T-helper 1 cell treated with Interleukin-12 subunit alpha and Interleukin-12 subunit beta and Interleukin-4 antibody, amounts not matched to agents 30 μg/mL and 1 μg/mL, for 36 hours (primary cell): ENCODE measurements around the gene KIF5C.

Experiments used
- H3K27ac Mint-ChIP-seq: one replicate; pipeline ENCODE4 v1.8.0; 2021; ENCODE audit warnings: mild to moderate bottlenecking, mixed read lengths
- H3K27me3 Mint-ChIP-seq: one replicate; pipeline ENCODE4 v1.8.0; 2021; ENCODE audit warnings: low read depth, mixed read lengths
- H3K36me3 Mint-ChIP-seq: one replicate; pipeline ENCODE4 v1.8.0; 2021; ENCODE audit warnings: low read depth, mixed read lengths
- H3K4me1 Mint-ChIP-seq: one replicate; pipeline ENCODE4 v1.8.0; 2021; ENCODE audit warnings: low read depth, mixed read lengths
- H3K4me3 Mint-ChIP-seq: one replicate; pipeline ENCODE4 v1.8.0; 2021; ENCODE audit warnings: mild to moderate bottlenecking, moderate library complexity, mixed read lengths
- H3K9me3 Mint-ChIP-seq: one replicate; pipeline ENCODE4 v1.8.0; 2021; ENCODE audit warnings: mixed read lengths

KIF5C gene

DNA sequence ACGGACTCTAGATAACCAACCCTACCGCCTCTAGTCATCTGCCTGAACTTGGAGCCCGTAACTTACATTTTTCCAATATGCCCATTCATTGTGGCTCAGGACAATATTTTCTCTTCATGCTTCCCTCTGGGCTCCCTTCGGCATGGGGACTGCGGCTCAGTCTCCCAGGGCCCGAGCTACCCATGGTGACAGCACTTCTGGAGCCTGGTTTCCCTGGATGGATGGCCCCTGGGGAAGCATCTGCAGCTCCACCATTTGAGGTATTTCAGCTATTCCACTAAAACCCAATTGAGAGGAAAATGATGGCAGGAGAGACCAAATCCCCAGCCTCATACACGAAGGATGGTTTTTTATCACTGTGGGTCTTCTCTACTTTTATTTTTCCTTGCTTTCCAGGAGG is 74.3 kb downstream of the KIF5C start:
- peaks cover 19% of the 10 kb centered on the region for H3K36me3 Mint-ChIP-seq
- no peak overlapping the region for H3K27ac Mint-ChIP-seq
- no peaks in the 10 kb centered on the region for H3K4me1 Mint-ChIP-seq
- H3K27me3 Mint-ChIP-seq: no peaks in the 10 kb centered on the region
- H3K4me3 Mint-ChIP-seq: no peak overlapping the region
- peaks cover 4% of the 10 kb centered on the region for H3K9me3 Mint-ChIP-seq

- no peak overlapping the region for H3K27ac Mint-ChIP-seq
- no peaks in the 10 kb centered on the region for H3K4me1 Mint-ChIP-seq
- H3K27me3 Mint-ChIP-seq: no peaks in the 10 kb centered on the region
- H3K36me3 Mint-ChIP-seq: peaks cover 16% of the 10 kb centered on the region
- H3K4me3 Mint-ChIP-seq: no peak overlapping the region
- H3K9me3 Mint-ChIP-seq: no peaks in the 10 kb centered on the region
Measured at GRCh38 chr2:148952621-148953020, 77.6 kb downstream of the KIF5C start.

- Mint-ChIP-seq H3K27me3 (no peaks in the 10 kb centered on the region), H3K27ac (no peak overlapping the region), H3K4me3 (no peak overlapping the region), H3K4me1 (no peaks in the 10 kb centered on the region), H3K9me3 (no peaks in the 10 kb centered on the region), H3K36me3 (peaks cover 14% of the 10 kb centered on the region)
Measured at GRCh38 chr2:148953426-148953825, 78.4 kb downstream of the KIF5C start.

GRCh38 chr2:148954536-148954935 is 79.5 kb downstream of the KIF5C start:
- no peak overlapping the region for H3K27ac Mint-ChIP-seq
- H3K36me3 Mint-ChIP-seq: peaks cover 14% of the 10 kb centered on the region
- no peak overlapping the region for H3K4me3 Mint-ChIP-seq
- no peaks in the 10 kb centered on the region for H3K9me3 Mint-ChIP-seq
- H3K27me3 Mint-ChIP-seq: no peaks in the 10 kb centered on the region
- no peaks in the 10 kb centered on the region for H3K4me1 Mint-ChIP-seq

GRCh38 chr2:148955798-148956197 is 80.8 kb downstream of the KIF5C start:
- H3K4me1 Mint-ChIP-seq: no peaks in the 10 kb centered on the region
- H3K4me3 Mint-ChIP-seq: no peak overlapping the region
- H3K9me3 Mint-ChIP-seq: no peaks in the 10 kb centered on the region
- H3K36me3 Mint-ChIP-seq: peaks cover 16% of the 10 kb centered on the region
- no peak overlapping the region for H3K27ac Mint-ChIP-seq
- H3K27me3 Mint-ChIP-seq: no peaks in the 10 kb centered on the region

DNA sequence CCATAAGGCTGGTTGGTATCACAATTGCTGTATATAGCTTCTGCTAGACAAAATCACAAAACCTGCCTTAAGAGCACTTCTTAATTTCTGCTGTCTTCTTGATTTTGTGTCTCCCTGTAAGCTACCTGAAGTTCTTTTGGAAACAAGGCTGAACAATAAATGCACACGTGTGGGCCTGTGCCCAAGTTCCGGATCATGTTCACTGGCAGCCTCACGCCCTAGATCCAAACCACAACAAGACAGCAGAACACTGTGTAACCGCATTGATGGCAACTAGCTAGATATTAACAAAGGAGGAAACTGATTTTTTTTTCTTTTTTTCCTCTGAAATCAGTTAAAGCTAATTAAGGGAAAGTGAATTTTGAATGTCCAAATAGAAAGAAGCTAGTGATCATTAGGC is 82.0 kb downstream of the KIF5C start:
- no peaks in the 10 kb centered on the region for H3K4me1 Mint-ChIP-seq
- H3K4me3 Mint-ChIP-seq: no peak overlapping the region
- H3K27me3 Mint-ChIP-seq: no peaks in the 10 kb centered on the region
- peaks cover 16% of the 10 kb centered on the region for H3K36me3 Mint-ChIP-seq
- H3K9me3 Mint-ChIP-seq: no peaks in the 10 kb centered on the region
- no peak overlapping the region for H3K27ac Mint-ChIP-seq

GRCh38 chr2:148959745-148960144 is 84.7 kb downstream of the KIF5C start:
- no peaks in the 10 kb centered on the region for H3K27me3 Mint-ChIP-seq
- H3K9me3 Mint-ChIP-seq: no peaks in the 10 kb centered on the region
- no peaks in the 10 kb centered on the region for H3K4me1 Mint-ChIP-seq
- no peak overlapping the region for H3K4me3 Mint-ChIP-seq
- peaks cover 13% of the 10 kb centered on the region for H3K36me3 Mint-ChIP-seq
- no peak overlapping the region for H3K27ac Mint-ChIP-seq

- Mint-ChIP-seq H3K27me3 (no peaks in the 10 kb centered on the region), H3K36me3 (peaks cover 13% of the 10 kb centered on the region), H3K9me3 (no peaks in the 10 kb centered on the region), H3K4me1 (no peaks in the 10 kb centered on the region), H3K4me3 (no peak overlapping the region), H3K27ac (no peak overlapping the region)
Measured at GRCh38 chr2:148960483-148960882, 85.5 kb downstream of the KIF5C start.

DNA sequence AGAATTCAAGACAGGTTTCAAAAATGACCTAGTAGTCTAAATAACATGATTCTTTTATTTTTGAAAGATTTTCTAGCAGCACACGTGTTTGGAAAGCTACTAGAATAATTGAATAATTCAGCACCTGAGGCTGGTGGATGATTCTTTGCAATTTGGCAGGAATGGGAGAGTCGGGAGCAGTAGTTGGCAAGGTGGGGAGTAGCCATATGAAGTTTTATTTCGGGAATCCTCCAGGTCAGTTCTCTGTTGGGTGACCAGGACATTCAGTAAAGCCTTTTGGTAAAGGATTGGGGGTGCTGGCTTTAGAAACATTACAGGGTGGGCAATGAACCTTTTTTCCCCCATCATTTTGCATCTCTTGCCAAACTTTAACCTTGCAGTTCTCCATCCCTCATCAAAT is 88.4 kb downstream of the KIF5C start:
- Mint-ChIP-seq H3K36me3 (peaks cover 13% of the 10 kb centered on the region), H3K27me3 (no peaks in the 10 kb centered on the region), H3K4me3 (no peak overlapping the region), H3K4me1 (peaks cover 2% of the 10 kb centered on the region), H3K27ac (no peak overlapping the region), H3K9me3 (no peaks in the 10 kb centered on the region)

DNA sequence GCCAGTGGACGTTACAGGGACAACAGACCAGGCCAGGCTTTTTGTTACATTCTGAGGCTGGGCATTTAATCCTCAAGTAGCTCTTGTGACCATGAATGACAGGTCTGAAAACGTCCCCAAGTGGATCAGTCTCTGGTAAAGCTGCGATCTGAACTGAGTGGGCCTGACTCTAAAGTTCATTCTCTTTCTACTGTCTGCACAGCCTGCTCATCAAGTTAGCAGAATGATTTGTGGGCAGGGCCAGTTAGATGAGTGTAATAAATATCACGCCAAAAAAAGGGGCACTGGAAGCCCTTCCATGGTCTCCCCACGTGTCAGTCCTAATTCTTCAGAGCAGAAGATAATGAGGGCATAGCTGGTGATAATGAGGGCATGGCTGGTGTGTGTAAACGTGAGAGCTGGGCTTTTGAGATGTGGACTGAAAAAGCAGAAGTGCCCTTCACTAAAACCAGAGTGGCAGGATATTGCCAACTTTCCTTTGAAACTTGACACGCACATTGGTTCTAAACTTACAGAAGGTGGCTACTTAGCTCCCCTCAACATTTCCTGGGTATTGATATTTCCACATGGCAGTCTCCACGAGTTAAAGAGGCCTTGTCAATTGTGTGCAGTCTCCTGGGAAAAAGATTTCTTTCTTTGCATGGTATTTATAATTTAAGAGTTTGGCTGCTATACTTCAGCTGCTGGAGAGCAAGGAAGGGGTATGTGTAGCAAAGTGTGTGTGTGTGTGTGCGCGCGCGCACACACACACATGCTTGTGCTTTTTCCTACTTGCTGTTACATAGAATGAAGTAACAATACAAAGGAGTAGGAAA is 90.8 kb downstream of the KIF5C start:
- Mint-ChIP-seq H3K9me3 (no peaks in the 10 kb centered on the region), H3K27me3 (no peaks in the 10 kb centered on the region), H3K36me3 (peaks cover 10% of the 10 kb centered on the region), H3K4me1 (peaks cover 3% of the 10 kb centered on the region), H3K4me3 (no peak overlapping the region), H3K27ac (no peak overlapping the region)

GRCh38 chr2:148966438-148966758 is 91.4 kb downstream of the KIF5C start:
- no peak overlapping the region for H3K4me3 Mint-ChIP-seq
- H3K27me3 Mint-ChIP-seq: no peaks in the 10 kb centered on the region
- no peaks in the 10 kb centered on the region for H3K9me3 Mint-ChIP-seq
- peaks cover 8% of the 10 kb centered on the region for H3K4me1 Mint-ChIP-seq
- peaks cover 11% of the 10 kb centered on the region for H3K36me3 Mint-ChIP-seq
- no peak overlapping the region for H3K27ac Mint-ChIP-seq

GRCh38 chr2:148967056-148967455 is 92.0 kb downstream of the KIF5C start:
- Mint-ChIP-seq H3K36me3 (peaks cover 6% of the 10 kb centered on the region), H3K4me3 (no peak overlapping the region), H3K27ac (no peak overlapping the region), H3K27me3 (no peaks in the 10 kb centered on the region), H3K4me1 (peaks cover 11% of the 10 kb centered on the region), H3K9me3 (no peaks in the 10 kb centered on the region)

GRCh38 chr2:148967578-148967977 is 92.6 kb downstream of the KIF5C start:
- H3K9me3 Mint-ChIP-seq: no peaks in the 10 kb centered on the region
- H3K27me3 Mint-ChIP-seq: no peaks in the 10 kb centered on the region
- peaks cover 7% of the 10 kb centered on the region for H3K36me3 Mint-ChIP-seq
- H3K27ac Mint-ChIP-seq: no peak overlapping the region
- H3K4me3 Mint-ChIP-seq: no peak overlapping the region
- H3K4me1 Mint-ChIP-seq: peaks cover 13% of the 10 kb centered on the region

GRCh38 chr2:148968301-148968700 is 93.3 kb downstream of the KIF5C start:
- H3K27ac Mint-ChIP-seq: no peak overlapping the region
- no peaks in the 10 kb centered on the region for H3K27me3 Mint-ChIP-seq
- no peaks in the 10 kb centered on the region for H3K9me3 Mint-ChIP-seq
- peaks cover 10% of the 10 kb centered on the region for H3K36me3 Mint-ChIP-seq
- H3K4me1 Mint-ChIP-seq: peaks cover 13% of the 10 kb centered on the region
- H3K4me3 Mint-ChIP-seq: no peak overlapping the region

GRCh38 chr2:148968776-148969319 is 93.8 kb downstream of the KIF5C start:
- peaks cover 13% of the 10 kb centered on the region for H3K4me1 Mint-ChIP-seq

More at GRCh38 chr2:148968776-148969319, 93.8 kb downstream of the KIF5C start:
- Mint-ChIP-seq H3K27ac (no peak overlapping the region), H3K9me3 (no peaks in the 10 kb centered on the region), H3K4me3 (no peak overlapping the region), H3K27me3 (no peaks in the 10 kb centered on the region), H3K36me3 (peaks cover 15% of the 10 kb centered on the region)
